Skeletal muscle tissue (tissue), 4 donors: Measurements from ENCODE around the gene EFEMP1. TPM values are rescaled to one million over a fixed set of nuclear protein-coding genes. Genes with fewer than 3 reads are reported as not detected.

Experiments
- H3K27ac ChIP-seq: one replicate; pipeline ENCODE4 v1.7.0; 2013; ENCODE audit warnings: mild to moderate bottlenecking, low read depth, low read length, inconsistent platforms
- H3K27me3 ChIP-seq, 3 donors: one replicate each; pipeline ENCODE4 v1.7.0; 2013; ENCODE audit warnings: low read length in 3 of 3; ENCODE audit not compliant: control insufficient read depth in 3 of 3, insufficient read depth in 3 of 3
- H3K36me3 ChIP-seq, 3 donors: one replicate each; pipeline ENCODE4 v1.7.0; 2013; ENCODE audit warnings: low read length in 3 of 3; ENCODE audit not compliant: control insufficient read depth in 3 of 3, insufficient read depth in 3 of 3
- H3K4me1 ChIP-seq, 3 donors: one replicate each; pipeline ENCODE4 v1.7.0; 2013; ENCODE audit warnings: low read length in 3 of 3, mild to moderate bottlenecking in 3 of 3; ENCODE audit not compliant: control insufficient read depth in 3 of 3, insufficient read depth in 3 of 3
- H3K4me3 ChIP-seq, 3 donors: one replicate each; pipeline ENCODE4 v1.7.0; 2013; ENCODE audit warnings: low read length in 3 of 3
- H3K9ac ChIP-seq, 3 donors: one replicate each; pipeline ENCODE4 v1.7.0; 2013; ENCODE audit warnings: low read length in 3 of 3, mild to moderate bottlenecking in 3 of 3, moderate library complexity in 2 of 3, low read depth in 1 of 3
- H3K9me3 ChIP-seq, 3 donors: one replicate each; pipeline ENCODE4 v1.7.0; 2013; ENCODE audit warnings: low read length in 3 of 3; ENCODE audit not compliant: control insufficient read depth in 3 of 3
- total RNA-seq: library from RNA; depleted of rRNA; stranded (reverse); fragments of >200 nt; gene quantifications from one replicate; pipeline ENCODE4 v1.2.3, GENCODE V29; 2014
- donor health status: Osteomylitis.

Gene EFEMP1
- total RNA-seq, 1 donor from 2014 or later = 18.3 TPM

DNA sequence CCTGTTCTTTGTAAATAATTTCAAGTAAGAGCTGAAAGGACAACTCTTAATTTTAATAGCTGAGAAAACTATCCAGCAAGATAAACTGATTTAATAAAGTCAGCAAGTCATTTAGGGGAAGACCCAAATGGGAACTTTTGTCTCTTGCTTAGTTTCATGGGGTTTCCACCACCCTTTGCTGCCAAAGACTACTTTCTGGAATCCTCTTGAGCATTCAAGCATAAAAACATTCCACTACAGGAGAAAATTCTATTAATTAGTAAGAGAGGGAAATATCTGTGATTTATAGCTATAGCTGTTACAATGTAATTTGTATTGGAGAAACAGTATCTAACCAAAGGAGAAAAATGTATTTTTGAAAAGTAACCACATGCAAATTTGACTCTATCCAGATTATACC lies 20.6 kb downstream of the EFEMP1 start:
- Histone ChIP-seq H3K9me3 (peaks cover 0 to 3% (median 0%) of the 10 kb centered on the region in 3 donors), H3K27me3 (no peaks in the 10 kb centered on the region), H3K4me3 (no peak overlapping the region), H3K9ac (no peak overlapping the region), H3K4me1 (no peaks in the 10 kb centered on the region), H3K36me3 (no peaks in the 10 kb centered on the region), H3K27ac (no peak overlapping the region)

- Histone ChIP-seq H3K27ac (no peak overlapping the region), H3K9me3 (peaks cover 0 to 3% (median 0%) of the 10 kb centered on the region in 3 donors)
These were observed 21.2 kb downstream of the EFEMP1 start for GRCh38 chr2:55902429-55902828.

GRCh38 chr2:55901941-55902340 lies 21.6 kb downstream of the EFEMP1 start:
- H3K4me3 ChIP-seq = no peak overlapping the region
- no peak overlapping the region for H3K27ac ChIP-seq
- H3K36me3 ChIP-seq = no peaks in the 10 kb centered on the region
- no peaks in the 10 kb centered on the region for H3K27me3 ChIP-seq
- H3K9ac ChIP-seq = no peak overlapping the region
- no peaks in the 10 kb centered on the region for H3K4me1 ChIP-seq
- H3K9me3 ChIP-seq = peaks cover 0 to 3% (median 0%) of the 10 kb centered on the region in 3 donors

More at GRCh38 chr2:55902429-55902828, 21.2 kb downstream of the EFEMP1 start:
- no peaks in the 10 kb centered on the region for H3K36me3 ChIP-seq
- no peak overlapping the region for H3K4me3 ChIP-seq
- no peak overlapping the region for H3K9ac ChIP-seq
- H3K27me3 ChIP-seq = no peaks in the 10 kb centered on the region
- no peaks in the 10 kb centered on the region for H3K4me1 ChIP-seq

DNA sequence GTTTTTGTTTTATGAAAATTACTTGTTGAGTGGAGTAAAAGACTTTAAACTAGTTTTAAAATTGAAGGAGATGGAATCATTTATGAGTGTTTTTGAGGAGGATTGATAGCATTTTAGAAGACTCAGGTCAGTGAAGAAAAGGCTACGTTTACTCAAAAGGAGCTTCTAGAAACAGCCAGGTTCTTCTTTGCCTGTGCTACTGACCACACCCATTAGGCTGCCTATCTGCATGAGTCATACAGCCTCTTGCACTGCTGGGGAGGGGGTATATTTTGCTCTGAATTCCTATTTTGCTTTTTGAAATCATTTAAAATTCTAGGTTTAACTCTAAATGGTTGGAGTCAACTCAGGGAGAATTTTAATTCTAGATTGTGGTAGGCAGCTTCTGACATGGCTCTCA lies 22.3 kb downstream of the EFEMP1 start:
- no peaks in the 10 kb centered on the region for H3K27me3 ChIP-seq
- H3K9me3 ChIP-seq = peaks cover 0 to 3% (median 0%) of the 10 kb centered on the region in 3 donors
- no peaks in the 10 kb centered on the region for H3K4me1 ChIP-seq
- H3K9ac ChIP-seq = no peak overlapping the region
- H3K4me3 ChIP-seq = no peak overlapping the region
- no peak overlapping the region for H3K27ac ChIP-seq
- no peaks in the 10 kb centered on the region for H3K36me3 ChIP-seq

DNA sequence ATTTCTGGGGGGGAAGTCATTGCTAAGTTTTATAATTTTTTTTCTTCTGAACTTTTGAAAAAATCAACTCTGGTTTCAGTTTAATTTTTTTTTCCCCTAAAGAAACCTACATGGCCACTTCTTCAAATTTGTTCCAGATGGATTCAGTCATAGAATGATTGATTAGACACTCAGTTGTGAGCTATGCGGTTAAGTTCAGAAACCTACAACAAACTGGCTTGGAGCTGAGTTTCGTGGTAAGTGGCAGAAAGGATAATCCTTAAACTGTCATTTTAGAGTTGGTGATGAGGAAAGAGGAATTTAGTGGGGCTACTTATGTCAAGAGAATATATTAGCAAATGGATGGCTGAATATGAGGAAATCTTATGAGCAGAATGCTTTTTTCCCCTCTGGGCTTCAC lies 23.7 kb downstream of the EFEMP1 start:
- Histone ChIP-seq H3K27me3 (no peaks in the 10 kb centered on the region), H3K4me3 (no peak overlapping the region), H3K4me1 (no peaks in the 10 kb centered on the region), H3K36me3 (no peaks in the 10 kb centered on the region), H3K9ac (no peak overlapping the region), H3K27ac (no peak overlapping the region), H3K9me3 (peaks cover 0 to 3% (median 0%) of the 10 kb centered on the region in 3 donors)

GRCh38 chr2:55898386-55899040 lies 25.1 kb downstream of the EFEMP1 start:
- no peaks in the 10 kb centered on the region for H3K27me3 ChIP-seq
- H3K4me3 ChIP-seq = no peak overlapping the region
- H3K9ac ChIP-seq = no peak overlapping the region
- no peaks in the 10 kb centered on the region for H3K4me1 ChIP-seq
- no peaks in the 10 kb centered on the region for H3K9me3 ChIP-seq
- no peak overlapping the region for H3K27ac ChIP-seq
- H3K36me3 ChIP-seq = no peaks in the 10 kb centered on the region

GRCh38 chr2:55896633-55897032 lies 26.9 kb downstream of the EFEMP1 start:
- no peaks in the 10 kb centered on the region for H3K9me3 ChIP-seq
- no peak overlapping the region for H3K4me3 ChIP-seq

GRCh38 chr2:55894720-55895119 lies 28.9 kb downstream of the EFEMP1 start:
- H3K27ac ChIP-seq = no peak overlapping the region
- no peaks in the 10 kb centered on the region for H3K36me3 ChIP-seq
- no peak overlapping the region for H3K9ac ChIP-seq
- no peaks in the 10 kb centered on the region for H3K4me1 ChIP-seq
- no peaks in the 10 kb centered on the region for H3K9me3 ChIP-seq
- H3K27me3 ChIP-seq = no peaks in the 10 kb centered on the region
- no peak overlapping the region for H3K4me3 ChIP-seq

More at GRCh38 chr2:55896633-55897032, 26.9 kb downstream of the EFEMP1 start:
- no peak overlapping the region for H3K27ac ChIP-seq
- H3K9ac ChIP-seq = no peak overlapping the region
- no peaks in the 10 kb centered on the region for H3K4me1 ChIP-seq
- no peaks in the 10 kb centered on the region for H3K27me3 ChIP-seq
- H3K36me3 ChIP-seq = no peaks in the 10 kb centered on the region

GRCh38 chr2:55891671-55892094 lies 31.9 kb downstream of the EFEMP1 start:
- H3K36me3 ChIP-seq = no peaks in the 10 kb centered on the region
- H3K27ac ChIP-seq = no peak overlapping the region

GRCh38 chr2:55888936-55889335 lies 34.6 kb downstream of the EFEMP1 start:
- Histone ChIP-seq H3K36me3 (no peaks in the 10 kb centered on the region), H3K9ac (no peak overlapping the region), H3K4me3 (no peak overlapping the region), H3K9me3 (no peaks in the 10 kb centered on the region), H3K4me1 (peaks cover 0 to 3% (median 0%) of the 10 kb centered on the region in 3 donors), H3K27me3 (no peaks in the 10 kb centered on the region), H3K27ac (no peak overlapping the region)

More at GRCh38 chr2:55891671-55892094, 31.9 kb downstream of the EFEMP1 start:
- H3K9me3 ChIP-seq = no peaks in the 10 kb centered on the region
- H3K4me3 ChIP-seq = no peak overlapping the region
- H3K4me1 ChIP-seq = no peaks in the 10 kb centered on the region
- H3K9ac ChIP-seq = no peak overlapping the region
- no peaks in the 10 kb centered on the region for H3K27me3 ChIP-seq
